Activated CD4-positive, alpha-beta T cell treated with anti-CD3 and anti-CD28 coated beads, Interleukin-2, amount 50 U/mL, for 24 hours (primary cell): Measurements from ENCODE around the gene RET.

Experiments
- DNase-seq, 2 donors: peaks; one replicate each; pipeline ENCODE4 v3.0.0-alpha.2; 2020; ENCODE audit warnings: low read depth in 1 of 2, low spot score in 1 of 2

RET gene

DNA sequence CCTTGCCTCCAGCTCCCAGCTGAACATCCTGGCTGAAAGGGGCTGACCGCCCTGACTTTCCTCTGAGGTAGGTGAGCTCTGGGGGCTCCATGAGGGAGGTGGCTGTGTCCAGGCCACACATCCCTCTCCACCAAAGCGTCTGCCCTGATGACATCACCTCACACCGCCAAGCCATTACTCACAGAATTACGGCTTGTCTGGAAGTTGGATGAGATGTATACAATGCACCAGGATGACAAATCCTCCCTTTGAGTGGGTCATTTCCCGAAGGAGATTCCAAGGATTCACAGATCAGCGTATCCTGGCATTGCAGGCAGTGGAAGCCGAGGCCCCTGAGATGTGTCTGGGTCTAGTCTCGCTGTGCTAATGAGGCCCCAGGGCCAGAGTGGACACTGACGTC is 15.1 kb upstream of the RET start:
- no peak for DNase-seq

DNA sequence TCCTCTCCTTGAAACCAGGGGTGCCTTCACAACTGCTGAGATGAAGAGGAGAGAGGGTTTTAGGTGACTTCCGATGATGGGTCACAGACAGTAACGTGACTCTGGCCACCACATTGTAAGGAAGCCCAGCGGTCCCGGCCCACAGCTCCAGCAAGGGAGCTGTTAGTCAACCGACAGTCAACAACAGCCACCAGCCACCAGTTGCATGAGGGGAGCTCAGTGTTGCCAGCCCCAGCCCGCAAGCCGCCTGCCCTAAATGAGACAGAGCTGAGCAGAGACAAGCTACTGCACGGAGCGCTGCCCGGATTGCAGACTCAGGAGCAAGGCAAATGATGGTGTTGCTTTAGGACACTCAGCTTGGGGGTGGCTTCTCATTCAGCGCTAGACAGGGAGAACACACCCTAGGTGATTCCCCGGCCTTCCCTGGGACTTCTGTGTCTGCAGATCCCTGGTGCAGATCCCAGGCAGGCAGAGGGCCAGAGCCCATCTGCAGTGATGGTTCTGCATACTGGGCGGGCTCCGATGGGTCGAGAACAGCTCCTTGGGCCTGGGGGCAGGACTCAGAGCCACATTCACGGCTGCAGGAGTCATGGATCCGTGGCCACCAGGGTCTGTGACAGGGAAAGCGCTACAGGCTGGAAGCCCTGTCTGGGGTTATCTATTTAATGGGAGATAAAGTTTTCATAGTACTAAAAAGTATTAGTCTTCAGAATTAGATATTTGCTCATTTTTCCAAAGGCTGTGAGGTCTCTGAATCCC is 14.3 kb upstream of the RET start:
- no peak for DNase-seq

GRCh38 chr10:43064331-43065075 is 12.4 kb upstream of the RET start:
- DNase-seq = no peak

GRCh38 chr10:43065234-43065633 is 11.6 kb upstream of the RET start:
- no peak for DNase-seq

- DNase-seq = no peak
These were observed 11.1 kb upstream of the RET start for GRCh38 chr10:43065761-43066160.

DNA sequence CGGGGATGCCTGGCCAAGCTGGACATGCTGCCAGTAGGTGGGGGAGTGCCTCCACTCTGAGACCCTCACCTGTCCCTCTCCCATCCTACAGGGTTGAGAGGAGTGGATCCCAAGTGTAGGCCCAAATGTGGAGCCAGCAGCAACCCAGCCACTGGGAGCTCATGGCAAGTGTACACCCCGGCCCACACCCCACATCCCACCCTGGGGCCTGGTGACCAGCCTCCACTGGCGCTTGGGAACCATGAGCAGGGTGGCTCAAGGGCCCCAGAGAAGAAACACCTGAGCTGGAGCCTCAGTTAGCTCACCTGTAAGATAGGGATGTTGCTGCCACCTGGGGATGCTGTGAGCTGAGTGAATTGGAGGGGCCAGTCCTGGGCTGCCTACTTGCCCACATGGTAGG is 10.4 kb upstream of the RET start:
- DNase-seq = no peak

- no peak for DNase-seq
These were observed 9.3 kb upstream of the RET start for GRCh38 chr10:43067391-43068135.

DNA sequence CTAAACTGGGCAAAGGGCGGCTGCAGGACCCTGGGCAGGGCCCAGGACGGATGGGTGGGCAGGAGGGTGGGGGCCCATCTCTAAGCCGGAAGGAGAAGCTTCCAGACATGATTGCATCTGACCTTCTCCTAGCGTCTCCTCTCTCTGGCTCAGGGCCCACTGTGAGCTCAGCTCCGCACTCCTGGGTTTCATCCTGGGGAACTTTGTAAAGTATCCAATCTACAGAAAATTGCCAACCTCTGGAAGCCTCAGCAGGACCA is 8.8 kb upstream of the RET start:
- DNase-seq = no peak

GRCh38 chr10:43068471-43069210 is 8.2 kb upstream of the RET start:
- DNase-seq = no peak

DNA sequence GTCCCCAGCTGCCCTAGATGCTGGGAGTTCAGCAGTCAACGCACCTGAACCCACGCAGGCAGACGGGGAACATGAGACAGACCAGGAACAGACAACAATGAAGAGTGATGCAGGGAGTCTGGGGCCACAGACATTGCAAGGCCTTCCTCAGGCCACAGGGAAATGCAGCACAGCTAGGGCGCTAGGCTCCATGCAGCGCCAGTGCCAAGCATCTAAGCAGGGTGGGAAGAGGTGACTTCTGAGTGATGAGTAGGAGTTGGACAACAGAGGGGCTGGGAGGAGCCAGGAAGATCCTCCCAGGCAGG is 7.7 kb upstream of the RET start:
- no peak for DNase-seq

DNA sequence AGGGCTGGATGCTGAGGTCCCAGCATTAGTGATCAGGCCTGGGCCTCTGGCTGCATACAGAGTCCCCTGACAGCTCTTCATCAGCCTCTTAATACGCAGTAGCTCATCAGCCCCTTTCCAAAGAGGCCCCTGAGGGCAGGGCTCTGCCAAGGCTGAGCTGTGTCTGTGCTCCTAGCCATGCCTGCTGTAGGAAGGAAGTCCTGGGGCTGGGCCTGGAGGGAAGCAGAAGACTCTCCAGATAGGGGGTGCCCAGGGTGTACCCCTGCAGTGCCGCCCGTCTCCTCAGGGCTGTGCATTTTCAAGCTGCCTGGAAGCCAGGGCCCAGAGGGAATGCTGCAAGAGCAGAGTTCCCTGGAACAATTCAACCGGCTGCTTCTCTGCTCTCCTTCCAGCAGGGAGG is 7.3 kb upstream of the RET start:
- DNase-seq = no peak

DNA sequence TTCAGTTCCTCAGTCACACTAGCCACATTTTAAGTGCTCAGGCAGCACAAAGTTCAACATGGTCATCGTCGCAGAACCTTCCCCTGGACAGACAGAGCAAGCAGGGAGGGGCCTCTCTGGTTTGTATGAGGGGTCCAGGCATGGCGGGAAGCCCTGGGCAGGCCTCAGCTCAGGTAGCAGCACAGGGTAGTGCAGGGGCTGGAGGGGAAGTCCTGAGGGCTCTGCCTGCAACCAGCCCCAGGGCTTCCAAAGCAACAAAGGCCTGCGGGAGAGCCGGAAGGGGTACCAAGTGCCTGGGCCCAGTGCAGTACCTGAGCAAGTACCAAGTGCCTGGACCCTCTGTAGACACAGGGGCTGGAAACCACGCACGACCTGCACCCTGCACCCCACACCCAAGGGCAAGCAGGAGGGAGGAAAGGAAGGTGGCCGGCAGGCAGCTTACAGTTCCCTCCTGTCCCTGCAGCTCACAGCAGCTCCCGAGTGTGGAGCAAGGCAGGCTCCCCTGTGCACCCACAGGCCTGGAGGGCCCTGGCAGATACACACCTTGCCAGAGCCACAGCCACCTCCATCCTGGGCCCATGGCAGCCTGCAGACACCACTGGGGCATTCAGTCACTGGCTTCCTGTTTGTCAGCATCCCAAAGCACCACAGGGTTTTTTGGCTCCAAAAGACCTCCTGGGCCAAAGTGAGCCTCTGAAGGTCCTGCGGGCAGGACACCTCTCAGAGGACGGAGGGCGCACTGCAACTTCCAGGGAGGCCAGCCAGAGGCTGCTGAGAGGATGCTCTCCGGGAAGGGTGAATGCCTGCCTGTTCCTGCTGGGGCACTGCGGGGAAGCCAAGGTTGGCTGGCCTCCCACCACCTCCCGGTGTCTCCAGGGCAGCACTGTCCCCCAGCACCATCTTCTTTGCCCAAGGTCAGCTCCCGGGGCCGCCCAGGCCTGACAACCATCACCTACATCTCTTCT is 6.5 kb upstream of the RET start:
- no peak for DNase-seq

DNA sequence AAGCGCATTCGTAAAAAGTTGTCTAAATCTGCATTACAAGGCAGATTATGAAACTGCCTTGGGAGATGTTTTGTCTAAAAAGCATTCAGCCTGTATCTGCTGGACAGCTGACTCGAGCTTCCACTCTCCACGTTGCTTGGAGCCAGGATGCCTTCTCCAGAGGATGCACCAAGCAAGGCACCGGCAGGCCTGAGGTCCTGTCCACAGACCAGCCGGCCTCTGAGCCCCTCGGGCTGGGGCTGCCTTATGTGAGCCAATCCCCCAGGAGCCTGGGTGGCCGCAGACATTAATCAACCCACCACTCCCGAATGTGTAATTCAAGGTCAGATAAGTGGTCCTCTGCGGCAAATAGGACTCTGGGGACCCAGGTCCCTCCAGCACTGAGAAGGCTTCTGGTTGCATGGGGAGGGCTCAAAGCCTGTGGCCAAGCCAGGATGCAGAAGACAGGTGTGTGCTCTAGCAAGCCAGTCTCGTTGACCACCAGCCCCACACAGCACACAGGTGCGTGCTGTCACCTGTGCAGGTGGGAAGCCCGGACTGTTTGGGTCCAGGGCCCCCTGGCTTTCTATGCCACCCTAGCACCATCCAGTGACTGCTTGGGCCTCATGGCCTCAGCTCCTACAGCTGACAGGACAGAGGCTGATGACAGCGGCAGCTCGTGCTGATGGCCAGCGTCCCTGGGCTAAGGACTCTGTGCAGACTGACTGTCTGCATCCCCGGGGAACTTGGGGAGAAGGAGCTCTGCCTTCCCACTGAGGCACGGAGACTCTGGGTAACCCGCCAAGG is 4.8 kb upstream of the RET start:
- DNase-seq = no peak

DNA sequence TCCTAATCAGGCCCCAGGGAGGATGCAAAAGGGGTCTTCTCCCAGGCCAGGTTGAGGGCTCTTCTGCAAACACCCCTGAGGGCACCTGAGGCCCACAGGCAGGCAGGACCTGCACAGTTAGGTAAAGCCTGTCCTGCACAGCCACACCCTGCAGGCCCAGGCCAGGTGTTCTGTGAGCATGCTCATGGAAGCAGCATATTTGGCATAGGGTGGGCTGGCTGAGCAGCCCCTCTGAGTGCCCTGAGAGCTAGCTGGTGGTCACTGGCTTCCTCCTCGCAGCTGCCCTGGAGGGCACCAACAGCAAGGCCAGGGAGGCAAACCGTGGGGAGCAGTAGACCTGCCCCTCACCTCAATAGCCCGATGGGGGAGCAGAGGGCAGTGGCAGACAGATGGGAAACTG is 3.7 kb upstream of the RET start:
- no peak for DNase-seq

DNA sequence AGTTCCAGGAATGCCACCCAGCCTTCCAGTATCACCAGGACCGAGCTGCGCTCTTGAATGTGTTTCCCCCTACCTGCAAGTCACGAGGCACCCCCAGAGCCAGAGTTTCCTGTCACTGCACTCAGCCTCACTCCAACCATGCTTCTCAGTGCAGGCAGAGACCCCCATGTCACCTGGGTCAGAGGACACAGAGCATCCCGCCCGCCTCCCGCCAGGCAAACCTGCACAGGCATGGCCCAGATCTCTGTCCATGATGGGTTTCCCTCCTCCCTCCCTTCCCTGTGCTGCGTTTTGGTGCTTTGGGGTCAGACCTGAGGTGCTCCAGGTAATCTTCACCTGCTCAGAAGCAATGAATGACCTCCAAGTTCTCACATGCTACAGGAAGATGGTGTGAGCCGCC is 3.1 kb upstream of the RET start:
- DNase-seq = no peak

DNA sequence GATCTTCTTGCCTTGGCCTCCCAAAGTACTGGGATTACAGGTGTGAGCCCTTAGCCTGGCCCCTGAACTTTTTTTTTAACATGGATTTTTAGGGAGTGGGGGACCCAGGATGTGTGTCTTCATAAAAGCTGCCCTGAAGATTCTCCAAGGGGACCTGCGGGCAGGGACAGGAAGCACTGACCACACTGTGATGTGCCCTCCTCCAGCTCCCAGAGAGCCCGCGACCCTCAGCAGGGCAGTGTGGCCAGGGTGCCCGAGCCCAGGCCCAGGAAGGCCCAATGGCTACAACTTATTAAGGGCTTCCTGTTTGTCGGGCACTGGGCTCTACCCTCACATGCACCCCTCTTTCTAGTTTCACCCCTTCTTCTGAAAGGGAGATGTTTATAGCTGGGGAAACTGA is 2.5 kb upstream of the RET start:
- DNase-seq = no peak

DNA sequence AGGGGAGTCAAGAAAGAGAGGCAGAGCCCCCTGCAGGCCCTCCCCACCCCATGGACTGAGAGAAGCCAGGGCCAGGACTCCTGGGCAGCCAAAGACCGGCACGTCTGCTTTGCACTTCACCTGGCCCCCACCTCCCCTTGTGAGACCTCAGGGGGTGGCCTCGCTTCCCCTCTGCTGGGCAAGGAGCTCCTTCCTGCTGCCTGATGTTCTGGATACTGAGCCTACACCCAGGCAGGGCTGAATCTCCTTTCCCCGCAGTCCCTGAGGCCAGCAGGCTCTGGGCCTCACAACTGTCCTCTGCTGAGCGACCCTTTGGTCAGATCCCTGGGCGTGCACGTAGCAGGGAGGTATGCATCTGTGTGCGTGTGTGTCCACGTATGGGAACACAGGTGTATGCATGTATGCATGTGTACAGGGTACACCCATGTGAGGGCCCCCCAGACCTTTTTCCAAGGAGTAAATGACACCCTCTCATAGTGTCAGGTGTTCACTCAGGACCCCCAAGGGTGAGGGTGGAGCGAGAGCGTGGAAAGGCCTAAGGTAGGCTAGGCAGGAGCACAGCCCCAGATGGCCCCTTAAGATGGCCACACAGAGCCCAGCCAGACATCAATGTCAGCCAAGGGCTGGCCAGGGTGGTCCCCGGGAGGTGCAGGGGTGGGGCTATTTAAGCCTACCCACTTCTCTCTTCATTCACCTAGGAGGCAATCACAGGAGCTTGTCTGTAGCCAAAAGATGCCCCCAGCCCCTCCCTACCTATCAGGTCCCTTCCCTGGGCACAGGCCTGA is 1.9 kb upstream of the RET start:
- DNase-seq = no peak

GRCh38 chr10:43075612-43076003 is 1.3 kb upstream of the RET start:
- no peak for DNase-seq

GRCh38 chr10:43076311-43076875 is 476 bp upstream of the RET start:
- no peak for DNase-seq
